Left lung (tissue), 10 donors: Measurements from ENCODE around the gene MAPK1IP1L. TPM values are rescaled to one million over a fixed set of nuclear protein-coding genes. Genes with fewer than 3 reads are reported as not detected.

Source experiments
- ATAC-seq: fragments of 200-7000 bp; cut with Tn5 transposase; one replicate; pipeline ENCODE4 v1.9.1; 2020; ENCODE audit warnings: moderate library complexity
- DNase-seq, 4 donors: peaks; one replicate each; pipeline ENCODE4 v3.0.0-alpha.2; 2013 to 2020
- H3K27ac ChIP-seq, 2 donors: fragments of 200-600 bp; sonication (generic) in 1 of 2; one replicate each; pipeline versions ENCODE4 v1.5.0 to v1.8.0; 2020 to 2021
- H3K27me3 ChIP-seq, 2 donors: fragments of 200-600 bp; sonication (generic) in 1 of 2; one replicate each; pipeline versions ENCODE4 v1.5.0 to v1.8.0; 2020 to 2021
- H3K36me3 ChIP-seq, 2 donors: fragments of 200-600 bp; sonication (generic) in 1 of 2; one replicate each; pipeline versions ENCODE4 v1.5.0 to v1.8.0; 2020 to 2021
- H3K4me1 ChIP-seq, 2 donors: fragments of 200-600 bp; one replicate each; pipeline ENCODE4 v1.8.0; 2021
- H3K4me3 ChIP-seq, 2 donors: fragments of 200-600 bp; sonication (generic) in 1 of 2; one replicate each; pipeline versions ENCODE4 v1.5.0 to v1.8.0; 2020 to 2021; ENCODE audit warnings: mild to moderate bottlenecking in 1 of 2
- H3K9me3 ChIP-seq, 2 donors: fragments of 200-600 bp; sonication (generic) in 1 of 2; one replicate each; pipeline versions ENCODE4 v1.5.0 to v1.8.0; 2020 to 2021
- intact Hi-C, 2 donors: fragments of 100-400 bp; cut with DNase I; formaldehyde crosslinking; loops; one replicate each; pipeline versions ENCODE4 v1.11.2 to v1.14.2; 2022
- polyA plus RNA-seq, 6 donors: library from polyadenylated mRNA; unstranded; fragments of 120-200 nt; gene quantifications; one replicate each; pipeline ENCODE4 v1.2.1, GENCODE V29; 2013; ENCODE audit not compliant: insufficient read length in 6 of 6
- total RNA-seq, 2 donors: library from RNA; stranded (reverse); fragmentation: NEBNext Ultra II Directional; extraction: Animal tissue kit (Norgen Biotek cat#: 25700); gene quantifications; one replicate each; pipeline ENCODE4 v1.2.1, GENCODE V29; 2021
- TF ChIP-seq, protein P1 (sequence below), 2 donors: fragments of 200-600 bp; sonication (generic) in 1 of 2; IDR thresholded peaks; one replicate each; pipeline versions ENCODE4 v1.5.0 to v1.8.0; 2021; ENCODE audit warnings: antibody characterized with exemption in 2 of 2
- donor health status: DM: no; HTN: yes; CAD: no.
- donor health status: DM: no; HTN: no; CAD: no.

Gene MAPK1IP1L
- total and polyA plus RNA-seq, 8 donors = 81.0 to 93.6 (median 87.1) TPM

DNA sequence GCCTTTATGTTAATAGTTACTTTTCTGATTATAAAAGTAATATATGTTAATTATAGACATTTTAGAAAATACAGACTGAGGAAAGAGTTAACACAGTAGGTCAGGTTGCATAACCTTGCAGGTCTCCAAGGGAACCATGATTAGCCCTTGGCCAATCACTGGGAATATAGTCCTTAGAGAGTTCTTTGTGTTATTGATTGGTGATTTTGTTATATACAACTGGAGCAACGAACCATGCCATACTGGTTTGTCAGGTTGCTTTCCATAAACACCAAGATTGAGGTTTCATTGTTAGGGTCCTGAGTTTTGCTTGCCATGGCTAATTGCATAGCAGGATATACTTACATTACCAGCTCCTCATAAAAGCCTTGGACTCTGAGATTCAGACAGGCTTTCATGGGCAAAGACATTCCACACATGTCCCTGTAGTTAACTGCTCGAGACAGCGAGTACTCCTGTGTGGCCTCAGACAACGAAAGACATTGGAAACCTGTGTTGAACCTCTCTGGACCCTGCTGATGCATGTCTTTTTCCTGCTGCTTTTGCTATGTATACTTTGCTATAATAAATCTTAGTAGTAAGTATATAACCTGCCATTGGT lies 33.7 kb downstream of the MAPK1IP1L start:
- no peaks in the 10 kb centered on the region for H3K27me3 ChIP-seq
- H3K4me3 ChIP-seq = no peak overlapping the region
- DNase-seq (no peak), ATAC-seq (no peak)
- no peak overlapping the region for H3K27ac ChIP-seq
- TF ChIP-seq, protein P1, sequence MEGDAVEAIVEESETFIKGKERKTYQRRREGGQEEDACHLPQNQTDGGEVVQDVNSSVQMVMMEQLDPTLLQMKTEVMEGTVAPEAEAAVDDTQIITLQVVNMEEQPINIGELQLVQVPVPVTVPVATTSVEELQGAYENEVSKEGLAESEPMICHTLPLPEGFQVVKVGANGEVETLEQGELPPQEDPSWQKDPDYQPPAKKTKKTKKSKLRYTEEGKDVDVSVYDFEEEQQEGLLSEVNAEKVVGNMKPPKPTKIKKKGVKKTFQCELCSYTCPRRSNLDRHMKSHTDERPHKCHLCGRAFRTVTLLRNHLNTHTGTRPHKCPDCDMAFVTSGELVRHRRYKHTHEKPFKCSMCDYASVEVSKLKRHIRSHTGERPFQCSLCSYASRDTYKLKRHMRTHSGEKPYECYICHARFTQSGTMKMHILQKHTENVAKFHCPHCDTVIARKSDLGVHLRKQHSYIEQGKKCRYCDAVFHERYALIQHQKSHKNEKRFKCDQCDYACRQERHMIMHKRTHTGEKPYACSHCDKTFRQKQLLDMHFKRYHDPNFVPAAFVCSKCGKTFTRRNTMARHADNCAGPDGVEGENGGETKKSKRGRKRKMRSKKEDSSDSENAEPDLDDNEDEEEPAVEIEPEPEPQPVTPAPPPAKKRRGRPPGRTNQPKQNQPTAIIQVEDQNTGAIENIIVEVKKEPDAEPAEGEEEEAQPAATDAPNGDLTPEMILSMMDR (IDR thresholded peaks at IDR 0.05) = no peak
- no peaks in the 10 kb centered on the region for H3K36me3 ChIP-seq
- H3K4me1 ChIP-seq = peaks cover 0 to 12% of the 10 kb centered on the region in 2 donors
- no peaks in the 10 kb centered on the region for H3K9me3 ChIP-seq
- intact Hi-C loops = no loop called here

DNA sequence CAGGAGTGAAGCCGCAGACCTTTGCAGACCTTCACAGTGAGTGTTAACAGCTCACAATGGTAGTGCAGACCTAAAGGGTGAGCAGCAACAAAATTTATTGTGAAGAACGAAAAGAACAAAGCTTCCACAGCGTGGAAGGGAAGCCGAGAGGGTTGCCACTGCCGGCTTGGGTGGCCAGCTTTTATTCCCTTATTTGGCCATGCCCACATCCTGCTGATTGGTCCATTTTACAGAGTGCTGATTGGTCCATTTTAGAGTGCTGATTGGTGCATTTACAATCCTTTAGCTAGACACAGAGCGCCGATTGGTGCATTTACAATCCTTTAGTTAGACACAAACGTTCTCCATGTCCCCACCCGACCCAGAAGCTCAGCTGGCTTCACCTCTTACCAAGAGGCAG lies 35.5 kb downstream of the MAPK1IP1L start:
- no peak for ATAC-seq
- no peak for DNase-seq
- Histone ChIP-seq H3K9me3 (no peaks in the 10 kb centered on the region), H3K27ac (no peak overlapping the region), H3K4me1 (peaks cover 0 to 11% of the 10 kb centered on the region in 2 donors), H3K4me3 (no peak overlapping the region), H3K36me3 (no peaks in the 10 kb centered on the region), H3K27me3 (no peaks in the 10 kb centered on the region)
- intact Hi-C loops = no loop called here
- TF ChIP-seq, protein P1 (IDR thresholded peaks at IDR 0.05) = no peak

DNA sequence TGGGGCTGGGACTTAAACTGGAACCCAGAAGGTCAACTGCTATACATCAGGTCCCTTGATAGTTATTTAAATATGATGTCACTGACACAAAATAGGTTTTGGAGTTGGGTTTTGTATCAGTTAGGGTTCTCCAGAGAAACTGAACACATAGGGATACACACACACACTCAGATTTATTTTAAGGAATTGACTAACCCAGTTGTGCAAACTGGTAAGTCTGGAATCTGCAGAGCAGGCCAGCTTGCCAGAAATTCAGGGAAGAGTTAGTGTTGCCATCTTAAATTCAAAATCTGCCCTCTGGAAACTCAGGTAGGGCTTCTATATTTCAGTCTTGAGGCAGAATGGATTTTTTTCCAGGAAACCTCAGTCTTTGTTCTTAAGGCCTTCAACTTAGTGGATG lies 36.9 kb downstream of the MAPK1IP1L start:
- Histone ChIP-seq H3K36me3 (no peaks in the 10 kb centered on the region), H3K9me3 (no peaks in the 10 kb centered on the region), H3K27me3 (no peaks in the 10 kb centered on the region), H3K4me1 (peaks cover 0 to 11% of the 10 kb centered on the region in 2 donors), H3K27ac (no peak overlapping the region), H3K4me3 (no peak overlapping the region)
- no peak for ATAC-seq
- TF ChIP-seq, protein P1 (IDR thresholded peaks at IDR 0.05) = no peak
- intact Hi-C loops = no loop called here
- DNase-seq = no peak

DNA sequence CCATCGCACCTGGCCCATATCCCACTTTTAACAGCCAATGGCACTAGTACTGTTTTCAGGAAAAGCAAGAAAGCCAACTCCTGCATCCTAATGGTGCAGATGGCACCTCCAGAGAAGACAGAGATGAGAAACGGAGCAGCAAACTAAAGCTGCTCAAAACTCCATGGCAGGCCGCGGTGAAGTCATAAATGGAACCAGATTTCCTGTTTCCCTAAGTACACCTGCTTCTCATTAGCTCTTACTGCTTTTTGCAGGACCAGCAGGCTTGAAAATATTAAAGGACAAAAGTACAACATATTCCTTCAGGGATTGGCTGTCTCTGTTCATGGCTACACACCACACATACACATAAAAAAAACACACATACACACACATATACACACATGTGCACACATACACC lies 40.9 kb downstream of the MAPK1IP1L start:
- DNase-seq = no peak
- H3K4me3 ChIP-seq = no peak overlapping the region
- intact Hi-C loops = loop anchor here (5.0 to 10.0 kb wide), 2 partner anchors 52 to 65 kb away; no protein-coding TSS in a partner anchor
- no peaks in the 10 kb centered on the region for H3K9me3 ChIP-seq
- no peaks in the 10 kb centered on the region for H3K27me3 ChIP-seq
- TF ChIP-seq, protein P1 (IDR thresholded peaks at IDR 0.05) = no peak
- H3K27ac ChIP-seq = no peak overlapping the region
- no peaks in the 10 kb centered on the region for H3K36me3 ChIP-seq
- ATAC-seq = no peak
- peaks cover 0 to 12% of the 10 kb centered on the region in 2 donors for H3K4me1 ChIP-seq

DNA sequence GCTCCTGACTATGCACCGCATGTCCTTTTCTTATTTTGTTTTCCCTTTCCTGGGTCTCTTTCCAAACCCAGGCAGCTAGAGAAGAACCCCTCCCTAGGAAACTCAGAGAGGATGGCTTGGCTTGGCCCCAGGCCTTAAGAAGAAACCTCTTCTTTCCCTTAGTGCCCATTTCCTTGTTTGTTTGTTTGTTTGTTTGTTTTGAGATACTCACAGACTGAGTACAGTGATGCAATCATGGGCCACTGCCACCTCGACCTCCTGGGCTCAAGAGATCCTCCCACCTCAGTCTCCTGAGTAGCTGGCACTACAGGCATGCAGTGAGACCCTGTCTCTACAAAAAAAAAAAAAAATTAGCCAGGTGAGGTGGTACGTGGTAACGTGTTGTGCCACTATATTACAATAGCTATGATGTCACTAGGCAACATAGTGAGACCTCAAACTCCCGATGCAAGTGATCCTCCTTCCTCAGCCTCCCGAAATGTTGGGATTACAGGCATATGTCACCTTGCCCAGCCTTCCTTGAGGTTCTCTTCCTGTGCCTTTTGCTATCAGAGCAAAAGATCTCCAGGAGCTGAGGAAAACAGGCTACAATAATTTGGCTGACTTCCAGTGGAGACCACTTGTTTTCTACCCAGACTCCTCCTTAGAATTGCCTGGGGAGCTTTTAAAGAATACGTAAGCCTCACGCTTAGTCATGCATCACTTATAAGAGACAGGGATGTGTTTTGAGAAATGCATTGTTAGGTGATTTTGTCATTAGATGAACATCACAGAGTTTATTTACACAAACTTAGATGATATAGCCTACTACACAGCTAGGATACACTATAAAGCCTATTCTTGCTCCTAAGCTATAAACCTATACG lies 43.1 kb downstream of the MAPK1IP1L start:
- Histone ChIP-seq H3K27me3 (no peaks in the 10 kb centered on the region), H3K9me3 (no peaks in the 10 kb centered on the region), H3K36me3 (no peaks in the 10 kb centered on the region), H3K4me3 (no peak overlapping the region), H3K4me1 (peaks cover 14 to 30% of the 10 kb centered on the region in 2 donors), H3K27ac (no peak overlapping the region)
- TF ChIP-seq, protein P1 (IDR thresholded peaks at IDR 0.05) = no peak
- ATAC-seq (no peak), DNase-seq (no peak)
- intact Hi-C loops = loop anchor here (5.0 to 10.0 kb wide), 2 partner anchors 50 to 63 kb away; no protein-coding TSS in a partner anchor
